Heart right ventricle (tissue), 16 donors: Measurements from ENCODE around the gene TOM1L1. TPM values are rescaled to one million over a fixed set of nuclear protein-coding genes. Genes with fewer than 3 reads are reported as not detected.

Experiments used
- ATAC-seq, 8 donors: fragments of 200-7000 bp; cut with Tn5 transposase; one replicate each; pipeline ENCODE4 v1.9.1; 2020; ENCODE audit warnings: mild to moderate bottlenecking in 8 of 8, moderate library complexity in 8 of 8, moderate number of reproducible peaks in 1 of 8
- DNase-seq, 2 donors: peaks; one replicate each; pipeline ENCODE4 v3.0.0-alpha.2; 2020
- H3K27ac ChIP-seq, 10 donors: fragments of 200-600 bp; sonication (generic) in 2 of 10; one replicate each; pipeline versions ENCODE4 v1.5.0 to v1.8.0; 2020 to 2022; ENCODE audit warnings: mild to moderate bottlenecking in 3 of 10
- H3K27me3 ChIP-seq, 7 donors: fragments of 200-600 bp; one replicate each; pipeline ENCODE4 v1.8.0; 2021 to 2022; ENCODE audit warnings: mild to moderate bottlenecking in 2 of 7
- H3K36me3 ChIP-seq, 9 donors: fragments of 200-600 bp; sonication (generic) in 1 of 9; one replicate each; pipeline versions ENCODE4 v1.5.0 to v1.8.0; 2020 to 2022; ENCODE audit warnings: mild to moderate bottlenecking in 2 of 9
- H3K4me1 ChIP-seq, 9 donors: fragments of 200-600 bp; sonication (generic) in 1 of 9; one replicate each; pipeline versions ENCODE4 v1.5.0 to v1.8.0; 2020 to 2022; ENCODE audit warnings: mild to moderate bottlenecking in 4 of 9
- H3K4me3 ChIP-seq, 10 donors: fragments of 200-600 bp; sonication (generic) in 2 of 10; one replicate each; pipeline versions ENCODE4 v1.5.0 to v1.8.0; 2020 to 2022; ENCODE audit warnings: mild to moderate bottlenecking in 7 of 10, moderate library complexity in 2 of 10
- H3K9me3 ChIP-seq, 11 donors: fragments of 200-600 bp in 10 of 11; sonication (generic) in 2 of 11; one replicate each; pipeline versions ENCODE4 v1.5.0 to v1.8.0; 2013 to 2022; ENCODE audit warnings: mild to moderate bottlenecking in 2 of 11, control low read depth in 1 of 11, moderate library complexity in 1 of 11
- CTCF ChIP-seq, 9 donors: fragments of 200-600 bp; sonication (generic) in 2 of 9; IDR thresholded peaks; one replicate each; pipeline versions ENCODE4 v1.5.0 to v1.8.0; 2021 to 2022; ENCODE audit warnings: antibody characterized with exemption in 9 of 9, mild to moderate bottlenecking in 5 of 9, moderate library complexity in 1 of 9
- WGBS, 2 donors: extraction: QIAGEN DNeasy Blood & Tissue Kit; methylation state at CpG; one replicate each; pipeline ENCODE4 v1.1.7; 2013; ENCODE audit warnings: inconsistent platforms in 1 of 2; 5-methylcytosine and 5-hydroxymethylcytosine counted together
- intact Hi-C, 10 donors: fragments of 100-400 bp; cut with DNase I; formaldehyde crosslinking; loops; one replicate each; pipeline versions ENCODE4 v1.11.1 to v1.14.2; 2022
- long read RNA-seq, 3 donors: library from polyadenylated mRNA; unstranded; transcript quantifications; one replicate each; pipeline ENCODE4 v2.0.0, GENCODE V29; 2020 to 2021
- polyA plus RNA-seq, 2 donors: library from polyadenylated mRNA; stranded (reverse); fragments of 200-250 nt; gene quantifications; one replicate each; pipeline ENCODE4 v1.2.3, GENCODE V29; 2013
- total RNA-seq, 10 donors: library from RNA; stranded (reverse); fragmentation: NEBNext Ultra II Directional in 3 of 10; extraction: Animal tissue kit (Norgen Biotek cat#: 25700) in 3 of 10; gene quantifications; one replicate each; pipeline versions ENCODE4 v1.2.1 to v1.2.4, GENCODE V29; 2021 to 2023
- donor health status: Arrhythmogenic right ventricular cardiomyopathy.
- donor health status: ischemic (EF 13 %, LVEDD 7.1; RV severe dilation, severe dysfunction).
- donor health status: healthy with polysubstance abuse.
- donor health status: DM: no; HTN: yes; CAD: no.
- donor health status: DM: no; HTN: no; CAD: no.
- donor health status: ischemic (EF 25% LVEDD 6.9; RV normal size, moderate dysfunction).
- donor health status: ischemic (EF 25% LVEDD 5.7; RV mildly dilated, moderate dysfunction).
- donor health status: healthy.
- donor health status: DM: yes; HTN: yes; CAD: no.
- donor health status: Ischemic cardiomyopathy.
- donor health status: ischemic (EF 35%, LVEDD 5.7; RV mildly dilated, moderate dysfunction).
- donor health status: nonischemic (EF 11% LVEDD 7.7; RV severe dilation, severe dysfunction).
- donor health status: DM: yes; HTN: yes; CAD: no.
- donor health status: PGD.
- donor health status: ischemic (EF 29% LVEDD 5.4; RV normal size, mild dysfunction).
- donor health status: nonischemic (EF 23%, LVEDD 6.1; RV moderate dilation, normal function).

The TOM1L1 gene
- total RNA-seq = 10 to 100 TPM in 5 of 10 donors, 1 to 10 TPM in 5; 8.7 to 14.4 (median 10.0) TPM
- 1 to 10 TPM; 5.0 to 7.4 TPM for polyA plus RNA-seq
- long read RNA-seq, donor 1, partial matches to known transcripts = 4 of 20 reads
- long read RNA-seq, donor 1, other reads (novel, unspliced or antisense) = 16 of 20 reads
- long read RNA-seq, donor 2, partial matches to known transcripts = 1 of 15 reads
- long read RNA-seq, donor 2, other reads (novel, unspliced or antisense) = 14 of 15 reads
- long read RNA-seq, donor 3, partial matches to known transcripts = 16 of 47 reads
- long read RNA-seq, donor 3, other reads (novel, unspliced or antisense) = 28 of 47 reads

- Histone ChIP-seq H3K36me3 (peaks cover 0 to 3% (median 0%) of the 10 kb centered on the region in 9 donors), H3K27me3 (peaks cover 0 to 35% (median 4%) of the 10 kb centered on the region in 7 donors), H3K9me3 (no peaks in the 10 kb centered on the region), H3K27ac (peak within 1 kb of the TSS in 2 of 10 donors; percentile 9 to 31), H3K4me3 (peak within 1 kb of the TSS; percentile 45 to 67 (median 60)), H3K4me1 (peaks cover 0 to 16% (median 8%) of the 10 kb centered on the region in 9 donors)
- ATAC-seq (peak; percentile 84 to 96 (median 90)), DNase-seq (peak; percentile 53 to 75)
- peak in 1 of 9 donors; percentile 15 for TF ChIP-seq CTCF (IDR thresholded peaks at IDR 0.05)
- 3% methylated on average over 64 to 67 of the region's 67 CpGs for WGBS, 2 donors
- intact Hi-C loops = no loop called here
These were observed at the start of gene TOM1L1 for GRCh38 chr17:54900457-54901229. Gene TOM1L1 (plus strand): TSS chr17:54900852. CDS start chr17:54900866, 14 bp downstream.

GRCh38 chr17:54859187-54859586, 41.5 kb upstream of the TOM1L1 start:
- Histone ChIP-seq H3K9me3 (no peaks in the 10 kb centered on the region), H3K27me3 (no peaks in the 10 kb centered on the region), H3K36me3 (no peaks in the 10 kb centered on the region), H3K27ac (no peak overlapping the region), H3K4me3 (no peak overlapping the region), H3K4me1 (no peaks in the 10 kb centered on the region)
- intact Hi-C loops = no loop called here
- no peak for ATAC-seq
- 35 to 41% methylated on average over 2 of the region's 2 CpGs for WGBS, 2 donors
- DNase-seq = no peak
- no peak for TF ChIP-seq CTCF (IDR thresholded peaks at IDR 0.05)

- Histone ChIP-seq H3K4me1 (no peaks in the 10 kb centered on the region), H3K27me3 (no peaks in the 10 kb centered on the region), H3K36me3 (no peaks in the 10 kb centered on the region), H3K4me3 (no peak overlapping the region), H3K9me3 (no peaks in the 10 kb centered on the region), H3K27ac (no peak overlapping the region)
- ATAC-seq (no peak), DNase-seq (no peak)
- no peak for TF ChIP-seq CTCF (IDR thresholded peaks at IDR 0.05)
- WGBS, 2 donors = 64 to 74% methylated on average over 9 of the region's 9 CpGs
- intact Hi-C loops = loop anchor here in 1 of 10 donors (10.0 kb wide), 1 partner anchor 1326 kb away; no protein-coding TSS in a partner anchor
These were observed 39.8 kb upstream of the TOM1L1 start for GRCh38 chr17:54860617-54861470.
